DOHH2 (cell line): ENCODE data around the gene KIR2DL3.

Source experiments
- EZH2phosphoT487 ChIP-seq: fragments of 200-600 bp; sonication (generic); IDR thresholded peaks from 2 replicates; pipeline ENCODE4 v1.6.1; 2017; ENCODE audit warnings: borderline replicate concordance, mild to moderate bottlenecking, antibody characterized with exemption, low read length, moderate library complexity, mixed read lengths
- TF ChIP-seq, protein P1 (sequence below): fragments of 200-600 bp; sonication (generic); IDR thresholded peaks from one replicate; pipeline ENCODE4 v1.5.1; 2014; ENCODE audit warnings: antibody characterized with exemption, mild to moderate bottlenecking, low read depth, low read length; ENCODE audit not compliant: poor library complexity, severe bottlenecking

DNA sequence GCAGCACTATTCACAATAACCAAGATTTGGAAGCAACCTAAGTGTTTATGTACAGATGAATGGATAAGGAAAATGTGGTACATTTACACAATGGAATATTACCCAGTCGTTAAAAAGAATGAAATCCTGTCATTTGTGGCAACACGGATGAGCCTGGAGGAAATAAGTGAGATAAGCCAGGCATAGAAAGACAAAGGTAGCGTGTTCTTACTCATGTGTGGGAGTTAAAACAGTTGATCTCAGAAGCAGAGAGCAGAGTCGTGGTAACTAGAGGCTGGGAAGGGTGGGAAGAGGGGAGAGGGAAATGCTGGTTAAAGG, 46.1 kb upstream of the KIR2DL3 start:
- TF ChIP-seq, protein P1, sequence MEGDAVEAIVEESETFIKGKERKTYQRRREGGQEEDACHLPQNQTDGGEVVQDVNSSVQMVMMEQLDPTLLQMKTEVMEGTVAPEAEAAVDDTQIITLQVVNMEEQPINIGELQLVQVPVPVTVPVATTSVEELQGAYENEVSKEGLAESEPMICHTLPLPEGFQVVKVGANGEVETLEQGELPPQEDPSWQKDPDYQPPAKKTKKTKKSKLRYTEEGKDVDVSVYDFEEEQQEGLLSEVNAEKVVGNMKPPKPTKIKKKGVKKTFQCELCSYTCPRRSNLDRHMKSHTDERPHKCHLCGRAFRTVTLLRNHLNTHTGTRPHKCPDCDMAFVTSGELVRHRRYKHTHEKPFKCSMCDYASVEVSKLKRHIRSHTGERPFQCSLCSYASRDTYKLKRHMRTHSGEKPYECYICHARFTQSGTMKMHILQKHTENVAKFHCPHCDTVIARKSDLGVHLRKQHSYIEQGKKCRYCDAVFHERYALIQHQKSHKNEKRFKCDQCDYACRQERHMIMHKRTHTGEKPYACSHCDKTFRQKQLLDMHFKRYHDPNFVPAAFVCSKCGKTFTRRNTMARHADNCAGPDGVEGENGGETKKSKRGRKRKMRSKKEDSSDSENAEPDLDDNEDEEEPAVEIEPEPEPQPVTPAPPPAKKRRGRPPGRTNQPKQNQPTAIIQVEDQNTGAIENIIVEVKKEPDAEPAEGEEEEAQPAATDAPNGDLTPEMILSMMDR: no peak
- no peak for TF ChIP-seq EZH2phosphoT487
